Hematopoietic multipotent progenitor cell treated with erythropoietin and hydrocortisone succinate and interleukin-3 and kit ligand, for 15 days (in vitro differentiated cells): ENCODE data around the gene ABLIM2.

ENCODE experiments used
- DNase-seq: peaks from one replicate; pipeline ENCODE4 v3.0.0-alpha.2; 2015; ENCODE audit warnings: low spot score

Gene ABLIM2

GRCh38 chr4:8136972-8137710 lies 21.5 kb downstream of the ABLIM2 start:
- DNase-seq, result no peak

- DNase-seq, result no peak
These were observed 22.1 kb downstream of the ABLIM2 start for GRCh38 chr4:8136529-8136928.

- no peak for DNase-seq
These were observed 22.9 kb downstream of the ABLIM2 start for GRCh38 chr4:8135666-8136065.

- no peak for DNase-seq
These were observed 24.6 kb downstream of the ABLIM2 start for GRCh38 chr4:8133897-8134563.

- no peak for DNase-seq
These were observed 25.5 kb downstream of the ABLIM2 start for GRCh38 chr4:8132947-8133705.

- no peak for DNase-seq
These were observed 26.2 kb downstream of the ABLIM2 start for GRCh38 chr4:8132400-8132799.

- no peak for DNase-seq
These were observed 26.8 kb downstream of the ABLIM2 start for GRCh38 chr4:8131826-8132225.

GRCh38 chr4:8131210-8131609 lies 27.4 kb downstream of the ABLIM2 start:
- no peak for DNase-seq

- DNase-seq, result no peak
These were observed 28.1 kb downstream of the ABLIM2 start for GRCh38 chr4:8130346-8131066.

- no peak for DNase-seq
These were observed 28.8 kb downstream of the ABLIM2 start for GRCh38 chr4:8129785-8130184.

GRCh38 chr4:8129136-8129535 lies 29.5 kb downstream of the ABLIM2 start:
- no peak for DNase-seq

GRCh38 chr4:8128100-8128856 lies 30.3 kb downstream of the ABLIM2 start:
- DNase-seq, result no peak

- no peak for DNase-seq
These were observed 31.4 kb downstream of the ABLIM2 start for GRCh38 chr4:8127051-8127826.

- no peak for DNase-seq
These were observed 32.1 kb downstream of the ABLIM2 start for GRCh38 chr4:8126523-8126922.

- DNase-seq, result no peak
These were observed 33.0 kb downstream of the ABLIM2 start for GRCh38 chr4:8125526-8126056.

GRCh38 chr4:8123870-8124269 lies 34.7 kb downstream of the ABLIM2 start:
- no peak for DNase-seq

GRCh38 chr4:8123389-8123788 lies 35.2 kb downstream of the ABLIM2 start:
- DNase-seq, result no peak

GRCh38 chr4:8122746-8123145 lies 35.9 kb downstream of the ABLIM2 start:
- no peak for DNase-seq

GRCh38 chr4:8121292-8122015 lies 37.2 kb downstream of the ABLIM2 start:
- no peak for DNase-seq

GRCh38 chr4:8120501-8120900 lies 38.1 kb downstream of the ABLIM2 start:
- DNase-seq, result no peak
